GM12875 (cell line): ENCODE data around the gene TNIP3.
A peak's percentile ranks its signal among the peaks of the same experiment; 100 is the strongest.

Experiments used
- H3K4me3 ChIP-seq: one replicate; pipeline ENCODE4 v1.5.1; 2011; ENCODE audit warnings: low read depth, low read length, control low read depth
- CTCF ChIP-seq: IDR thresholded peaks from 2 replicates; pipeline ENCODE4 v1.5.1; 2011; ENCODE audit warnings: low read depth, mild to moderate bottlenecking, control low read depth, inconsistent platforms, low read length, moderate library complexity, borderline replicate concordance; ENCODE audit not compliant: insufficient read depth

TNIP3 gene

GRCh38 chr4:121198251-121198650 is 34.1 kb upstream of the TNIP3 start:
- H3K4me3 ChIP-seq, result no peak overlapping the region
- TF ChIP-seq CTCF, result no peak

GRCh38 chr4:121195649-121196048 is 31.5 kb upstream of the TNIP3 start:
- H3K4me3 ChIP-seq, result no peak overlapping the region
- TF ChIP-seq CTCF, result no peak

- no peak overlapping the region for H3K4me3 ChIP-seq
- peak; percentile 47; the same call in 1 of the 2 replicates for TF ChIP-seq CTCF
These were observed 28.4 kb upstream of the TNIP3 start for GRCh38 chr4:121192480-121192879.

GRCh38 chr4:121192013-121192412 is 27.9 kb upstream of the TNIP3 start:
- no peak overlapping the region for H3K4me3 ChIP-seq
- TF ChIP-seq CTCF, result no peak

- TF ChIP-seq CTCF, result no peak
These were observed 27.2 kb upstream of the TNIP3 start for GRCh38 chr4:121191361-121191760.

GRCh38 chr4:121190389-121190788 is 26.3 kb upstream of the TNIP3 start:
- TF ChIP-seq CTCF, result no peak
- no peak overlapping the region for H3K4me3 ChIP-seq

More at GRCh38 chr4:121191361-121191760, 27.2 kb upstream of the TNIP3 start:
- no peak overlapping the region for H3K4me3 ChIP-seq

GRCh38 chr4:121189326-121190215 is 25.4 kb upstream of the TNIP3 start:
- no peak overlapping the region for H3K4me3 ChIP-seq
- TF ChIP-seq CTCF, result no peak
